IMR-90 (cell line): ENCODE measurements around the gene NOMO2. TPM values are rescaled to one million over a fixed set of nuclear protein-coding genes. Genes with fewer than 3 reads are reported as not detected.
"Not testable (repeated sequence)": the region's sequence is repeated elsewhere in the genome, so short reads cannot be mapped to it uniquely, and the experiment has no call there.

Experiments used
- ATAC-seq: fragments of 200-7000 bp; cut with Tn5 transposase; 2 replicates; pipeline ENCODE4 v1.9.1; 2020; ENCODE audit warnings: low read depth, mild to moderate bottlenecking, moderate library complexity
- BruUV-seq: library from RNA; stranded (reverse); fragments of 400-500 nt; replicated peaks from 2 replicates; lab custom pipeline; 2021; lab: Mats Ljungman, UMichigan
- CTCF ChIA-PET: fragments of 300-600 bp; formaldehyde crosslinking; extraction: SDS; loops from one replicate; lab custom pipeline; 2021; ENCODE audit warnings: antibody characterized with exemption; lab: Yijun Ruan, JAX
- POLR2A ChIA-PET: fragments of 300-600 bp; sonication (Branson Sonifier 250); formaldehyde crosslinking; loops from one replicate; lab custom pipeline; 2022; ENCODE audit warnings: antibody characterized with exemption; ENCODE audit not compliant: unreplicated experiment; lab: Charles Lee
- DNase-seq: peaks from one replicate; pipeline ENCODE4 v3.0.0; 2013
- H2AFZ ChIP-seq: replicated peaks from 2 replicates; pipeline ENCODE3; 2013; ENCODE audit warnings: low read length, mild to moderate bottlenecking; ENCODE audit not compliant: poor library complexity
- H2AK5ac ChIP-seq: 2 replicates; pipeline ENCODE4 v1.6.1; 2013; ENCODE audit warnings: low read depth, low read length, inconsistent platforms
- H2AK9ac ChIP-seq: replicated peaks from 2 replicates; pipeline ENCODE3; 2013; ENCODE audit warnings: mild to moderate bottlenecking, low read depth, low read length, moderate library complexity; ENCODE audit not compliant: poor library complexity
- H2BK120ac ChIP-seq: 2 replicates; pipeline ENCODE4 v1.6.1; 2013; ENCODE audit warnings: low read depth, low read length, inconsistent platforms
- H2BK15ac ChIP-seq: 3 replicates; pipeline ENCODE4 v1.6.1; 2013; ENCODE audit warnings: low read depth, low read length, inconsistent platforms
- H2BK20ac ChIP-seq: 2 replicates; pipeline ENCODE4 v1.6.1; 2013; ENCODE audit warnings: low read depth, mild to moderate bottlenecking, inconsistent platforms, low read length, moderate library complexity
- H2BK5ac ChIP-seq: 2 replicates; pipeline ENCODE4 v1.6.1; 2013; ENCODE audit warnings: mild to moderate bottlenecking, low read depth, low read length, inconsistent platforms; ENCODE audit not compliant: poor library complexity, severe bottlenecking
- H3K14ac ChIP-seq: replicated peaks from 2 replicates; pipeline ENCODE4 v1.6.1; 2013; ENCODE audit warnings: low read depth, low read length, inconsistent platforms
- H3K18ac ChIP-seq: 2 replicates; pipeline ENCODE4 v1.6.1; 2013; ENCODE audit warnings: low read depth, low read length, control low read depth
- H3K23ac ChIP-seq: 2 replicates; pipeline ENCODE4 v1.6.1; 2013; ENCODE audit warnings: low read depth, low read length, inconsistent platforms
- H3K27ac ChIP-seq: 2 replicates; pipeline ENCODE4 v1.5.1; 2013; ENCODE audit warnings: mild to moderate bottlenecking, control low read depth, low read length; ENCODE audit not compliant: insufficient read depth
- H3K27me3 ChIP-seq: 2 replicates; pipeline ENCODE4 v1.6.1; 2013; ENCODE audit warnings: low read length; ENCODE audit not compliant: control insufficient read depth, insufficient read depth
- H3K36me3 ChIP-seq: 2 replicates; pipeline ENCODE4 v1.6.1; 2013; ENCODE audit warnings: low read length, mixed read lengths; ENCODE audit not compliant: control insufficient read depth, insufficient read depth
- H3K4ac ChIP-seq: 2 replicates; pipeline ENCODE4 v1.6.1; 2013; ENCODE audit warnings: low read depth, low read length, inconsistent platforms
- H3K4me1 ChIP-seq: 2 replicates; pipeline ENCODE4 v1.6.1; 2013; ENCODE audit warnings: low read length, mixed read lengths; ENCODE audit not compliant: control insufficient read depth, insufficient read depth
- H3K4me2 ChIP-seq: 2 replicates; pipeline ENCODE4 v1.6.1; 2013; ENCODE audit warnings: low read depth, mild to moderate bottlenecking, control low read depth, low read length, moderate library complexity
- H3K4me3 ChIP-seq: 2 replicates; pipeline ENCODE4 v1.5.1; 2013; ENCODE audit warnings: low read depth, mild to moderate bottlenecking, control low read depth, low read length, moderate library complexity; ENCODE audit not compliant: insufficient read depth
- H3K56ac ChIP-seq: 2 replicates; pipeline ENCODE4 v1.6.1; 2013; ENCODE audit warnings: low read length, inconsistent platforms; ENCODE audit not compliant: insufficient read depth; ENCODE audit errors: extremely low read depth
- H3K79me1 ChIP-seq, 2 experiments: 2 replicates each; pipeline ENCODE4 v1.6.1; 2013; ENCODE audit warnings: low read length in 2 of 2, inconsistent platforms in 1 of 2, low read depth in 1 of 2
- H3K9ac ChIP-seq: 2 replicates; pipeline ENCODE4 v1.6.1; 2013; ENCODE audit warnings: low read depth, low read length, control low read depth
- H3K9me1 ChIP-seq: 2 replicates; pipeline ENCODE4 v1.6.1; 2013; ENCODE audit warnings: low read length, inconsistent platforms; ENCODE audit not compliant: insufficient read depth
- H3K9me3 ChIP-seq: 2 replicates; pipeline ENCODE4 v1.6.1; 2013; ENCODE audit warnings: low read length; ENCODE audit not compliant: control insufficient read depth, insufficient read depth
- H4K20me1 ChIP-seq: 2 replicates; pipeline ENCODE4 v1.6.1; 2013; ENCODE audit warnings: low read length, inconsistent platforms; ENCODE audit not compliant: insufficient read depth
- H4K5ac ChIP-seq: 2 replicates; pipeline ENCODE4 v1.6.1; 2013; ENCODE audit warnings: mild to moderate bottlenecking, low read depth, low read length, control low read depth
- H4K8ac ChIP-seq, 2 experiments: 2 replicates each; pipeline ENCODE4 v1.6.1; 2013; ENCODE audit warnings: low read depth in 2 of 2, low read length in 2 of 2, control low read depth in 1 of 2, inconsistent platforms in 1 of 2
- H4K91ac ChIP-seq: 2 replicates; pipeline ENCODE4 v1.6.1; 2013; ENCODE audit warnings: low read depth, low read length, inconsistent platforms; ENCODE audit not compliant: insufficient read depth
- WGBS, 2 experiments: methylation state at CpG; one replicate each; pipeline versions ENCODE4 v1.1.5 to v1.1.7; 2013; ENCODE audit warnings: missing lambda C conversion rate in 2 of 2; ENCODE audit not compliant: insufficient read length in 1 of 2; ENCODE audit errors: extremely low coverage in 2 of 2; 5-methylcytosine and 5-hydroxymethylcytosine counted together
- dilution Hi-C: fragments of 300-500 bp; cut with HindIII; formaldehyde crosslinking; loops from one replicate; pipeline ENCODE4 v1.14.3; 2018; ENCODE audit warnings: low sequenced_read_pairs; ENCODE audit not compliant: unreplicated experiment
- in situ Hi-C: fragments of 300-500 bp; cut with MboI; formaldehyde crosslinking; loops from 3 replicates; pipeline ENCODE4 v1.14.3; 2019; ENCODE audit warnings: low sequenced_read_pairs, inconsistent platforms, mixed read lengths
- intact Hi-C: fragments of 100-400 bp; cut with micrococcal nuclease; formaldehyde crosslinking; loops from 2 replicates; pipeline ENCODE4 v1.10.0; 2022
- polyA plus RNA-seq, 3 experiments: library from polyadenylated mRNA; depleted of rRNA; stranded (reverse); fragments of >200 nt; gene quantifications; 2 replicates each; pipeline ENCODE4 v1.2.3, GENCODE V29; 2012; ENCODE audit warnings: low replicate concordance in 1 of 3
- total RNA-seq: library from RNA; depleted of rRNA; stranded (reverse); fragments of >200 nt; gene quantifications from 2 replicates; pipeline ENCODE4 v1.2.3, GENCODE V29; 2012

The NOMO2 gene
- total and polyA plus RNA-seq, 2 of the 4 experiments (the other 2 are of a cell fraction) = 103 to 184 TPM

- H3K4ac ChIP-seq, H2BK20ac ChIP-seq, H3K4me3 ChIP-seq, H3K27me3 ChIP-seq, H3K4me2 ChIP-seq, DNase-seq, H3K18ac ChIP-seq, CTCF ChIA-PET, H4K8ac ChIP-seq, H3K23ac ChIP-seq, H2AFZ ChIP-seq, H2AK5ac ChIP-seq, H4K5ac ChIP-seq, H3K36me3 ChIP-seq, H2BK120ac ChIP-seq, H3K4me1 ChIP-seq, H4K91ac ChIP-seq, H2BK5ac ChIP-seq, H3K79me1 ChIP-seq, H4K20me1 ChIP-seq, H3K56ac ChIP-seq, ATAC-seq, H3K9me3 ChIP-seq, H3K9ac ChIP-seq, dilution Hi-C loops, POLR2A ChIA-PET, H3K14ac ChIP-seq, H2AK9ac ChIP-seq, H2BK15ac ChIP-seq, BruUV-seq, H3K9me1 ChIP-seq, H3K27ac ChIP-seq, in situ Hi-C loops, intact Hi-C loops: not testable (repeated sequence)
- no CpG with 5 or more reads among the region's 3 CpGs for WGBS, 2 experiments
These were observed 31.6 kb downstream of the NOMO2 start for GRCh38 chr16:18530329-18530728.

- H2BK120ac ChIP-seq, dilution Hi-C loops, H3K27me3 ChIP-seq, in situ Hi-C loops, H3K27ac ChIP-seq, H3K9me3 ChIP-seq, BruUV-seq, H3K9ac ChIP-seq, H3K9me1 ChIP-seq, H3K23ac ChIP-seq, H2BK5ac ChIP-seq, H4K91ac ChIP-seq, H4K20me1 ChIP-seq, CTCF ChIA-PET, H4K8ac ChIP-seq, DNase-seq, intact Hi-C loops, H3K14ac ChIP-seq, H3K4me1 ChIP-seq, H3K4me3 ChIP-seq, H2BK15ac ChIP-seq, H2AK9ac ChIP-seq, H3K4me2 ChIP-seq, H3K4ac ChIP-seq, H3K18ac ChIP-seq, H4K5ac ChIP-seq, H2BK20ac ChIP-seq, H3K79me1 ChIP-seq, H2AFZ ChIP-seq, H3K56ac ChIP-seq, H3K36me3 ChIP-seq, ATAC-seq, POLR2A ChIA-PET, H2AK5ac ChIP-seq: not testable (repeated sequence)
- no CpG with 5 or more reads among the region's 4 CpGs for WGBS, 2 experiments
These were observed 35.4 kb downstream of the NOMO2 start for GRCh38 chr16:18526547-18526946.
